ENCODE data around the gene CBX3. TPM values are rescaled to one million over a fixed set of nuclear protein-coding genes. Genes with fewer than 3 reads are reported as not detected.

CBX3 gene
- total RNA-seq, 4 donors from 2014 or later: 30.5 to 178 (median 88.1) TPM

DNA sequence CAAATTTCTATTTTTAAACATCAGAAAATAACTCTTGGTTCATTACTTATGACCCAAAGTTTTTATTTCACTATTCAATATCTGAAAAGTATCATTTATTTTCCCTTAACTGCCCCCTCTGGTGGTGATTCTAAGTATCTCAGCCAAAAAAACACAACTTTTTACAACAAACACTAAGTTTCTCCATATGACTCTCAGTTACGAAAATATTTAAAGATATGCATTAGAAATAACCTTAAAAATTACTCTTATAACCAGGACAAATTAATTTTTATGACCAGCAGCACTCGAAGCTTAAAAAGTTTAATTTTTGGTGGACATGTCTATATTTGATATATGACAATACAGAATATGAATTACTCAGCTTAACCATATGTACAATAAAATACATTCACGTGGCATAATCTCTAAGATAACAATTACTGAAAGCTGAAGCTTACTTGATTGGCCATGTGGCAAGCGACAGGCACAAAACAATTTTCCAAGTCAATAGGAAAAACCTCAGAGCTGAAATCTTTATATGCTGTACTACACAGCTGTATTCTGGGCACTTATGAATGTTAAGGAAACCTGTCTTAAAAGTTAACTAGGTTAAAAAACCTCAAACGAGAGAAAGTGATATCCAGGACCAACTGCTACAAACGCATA is 3.3 kb upstream of the CBX3 start:
- intact Hi-C loops (cut with DNase I; ENCODE audit: low total_unique reads): no loop called here
- TF ChIP-seq, protein P1, sequence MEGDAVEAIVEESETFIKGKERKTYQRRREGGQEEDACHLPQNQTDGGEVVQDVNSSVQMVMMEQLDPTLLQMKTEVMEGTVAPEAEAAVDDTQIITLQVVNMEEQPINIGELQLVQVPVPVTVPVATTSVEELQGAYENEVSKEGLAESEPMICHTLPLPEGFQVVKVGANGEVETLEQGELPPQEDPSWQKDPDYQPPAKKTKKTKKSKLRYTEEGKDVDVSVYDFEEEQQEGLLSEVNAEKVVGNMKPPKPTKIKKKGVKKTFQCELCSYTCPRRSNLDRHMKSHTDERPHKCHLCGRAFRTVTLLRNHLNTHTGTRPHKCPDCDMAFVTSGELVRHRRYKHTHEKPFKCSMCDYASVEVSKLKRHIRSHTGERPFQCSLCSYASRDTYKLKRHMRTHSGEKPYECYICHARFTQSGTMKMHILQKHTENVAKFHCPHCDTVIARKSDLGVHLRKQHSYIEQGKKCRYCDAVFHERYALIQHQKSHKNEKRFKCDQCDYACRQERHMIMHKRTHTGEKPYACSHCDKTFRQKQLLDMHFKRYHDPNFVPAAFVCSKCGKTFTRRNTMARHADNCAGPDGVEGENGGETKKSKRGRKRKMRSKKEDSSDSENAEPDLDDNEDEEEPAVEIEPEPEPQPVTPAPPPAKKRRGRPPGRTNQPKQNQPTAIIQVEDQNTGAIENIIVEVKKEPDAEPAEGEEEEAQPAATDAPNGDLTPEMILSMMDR (IDR thresholded peaks at IDR 0.05): peak; percentile 53 to 76 (median 60)
- no peak for TF ChIP-seq POLR2A (IDR thresholded peaks at IDR 0.05)
- H3K27me3 ChIP-seq: no peaks in the 10 kb centered on the region
- peak overlapping the region; percentile 100 for H3K27ac ChIP-seq
- no peaks in the 10 kb centered on the region for H3K36me3 ChIP-seq
- H3K4me3 ChIP-seq: peak overlapping the region; percentile 88 to 97
- peaks cover 13 to 25% of the 10 kb centered on the region in 2 donors for H3K4me1 ChIP-seq
- no peaks in the 10 kb centered on the region for H3K9me3 ChIP-seq
- no peak for DNase-seq

DNA sequence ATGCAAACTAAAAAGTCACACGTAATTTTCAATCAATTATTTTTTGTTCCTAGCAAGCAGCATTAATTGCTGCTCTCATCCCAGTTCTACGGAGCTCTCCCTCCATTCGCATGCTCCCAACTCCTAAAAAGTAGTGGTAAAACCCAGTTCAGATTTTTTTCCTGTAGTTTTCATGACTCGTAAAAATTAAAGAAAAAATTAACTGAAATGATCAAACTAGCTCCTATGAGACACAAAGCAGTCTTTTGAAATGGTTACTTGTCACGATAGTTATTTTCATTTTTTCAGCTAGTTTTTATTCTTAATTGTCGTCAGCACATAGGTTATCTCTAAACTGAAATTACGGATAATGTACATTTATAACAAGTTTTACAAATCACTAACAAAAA is 2.8 kb upstream of the CBX3 start:
- H3K9me3 ChIP-seq: no peaks in the 10 kb centered on the region
- peak overlapping the region; percentile 100 for H3K27ac ChIP-seq
- peak overlapping the region; percentile 88 to 97 for H3K4me3 ChIP-seq
- TF ChIP-seq, protein P1 (IDR thresholded peaks at IDR 0.05): no peak
- TF ChIP-seq POLR2A (IDR thresholded peaks at IDR 0.05): no peak
- no peak for DNase-seq
- intact Hi-C loops (cut with DNase I; ENCODE audit: low total_unique reads): no loop called here
- no peaks in the 10 kb centered on the region for H3K27me3 ChIP-seq
- peaks cover 13 to 21% of the 10 kb centered on the region in 2 donors for H3K4me1 ChIP-seq
- no peaks in the 10 kb centered on the region for H3K36me3 ChIP-seq

DNA sequence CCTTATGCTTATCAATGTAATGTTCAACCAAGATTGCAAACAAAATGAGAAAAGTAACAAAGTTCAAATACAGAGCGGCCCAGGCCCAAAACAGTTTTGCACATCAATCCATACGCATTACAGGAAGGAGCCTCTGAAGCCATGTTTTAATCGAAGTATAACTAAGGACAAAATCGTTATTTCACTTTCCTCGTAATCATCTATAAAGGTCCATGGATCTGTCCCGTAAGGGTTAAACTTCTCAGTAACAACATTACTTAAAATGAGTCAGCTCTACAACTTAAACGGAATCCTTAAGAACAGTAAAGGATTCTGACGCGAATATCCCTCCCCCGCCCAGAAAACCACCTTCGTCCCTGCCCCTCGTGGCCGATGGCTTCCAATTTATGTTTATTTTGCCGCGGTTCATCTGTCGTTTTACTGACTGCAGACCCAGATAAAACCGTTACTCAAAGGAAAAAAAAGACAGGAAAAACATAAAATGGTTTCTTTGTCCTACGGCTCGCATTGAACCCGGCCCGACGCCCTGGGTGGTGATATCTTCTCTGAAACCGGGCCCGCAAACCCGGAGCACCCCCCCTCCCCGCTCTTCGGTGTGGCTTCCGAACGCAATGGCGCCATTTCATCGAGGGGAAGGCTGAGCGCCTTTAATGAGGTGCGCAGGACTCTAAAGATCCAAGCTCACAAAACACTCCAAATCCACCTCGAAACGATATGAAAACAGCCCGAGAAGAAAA is 2.1 kb upstream of the CBX3 start:
- peak; percentile 10 to 41 for TF ChIP-seq POLR2A (IDR thresholded peaks at IDR 0.05)
- TF ChIP-seq, protein P1 (IDR thresholded peaks at IDR 0.05): no peak
- no peaks in the 10 kb centered on the region for H3K36me3 ChIP-seq
- intact Hi-C loops (cut with DNase I; ENCODE audit: low total_unique reads): no loop called here
- H3K27me3 ChIP-seq: no peaks in the 10 kb centered on the region
- H3K27ac ChIP-seq: peak overlapping the region; percentile 100
- DNase-seq: peak; percentile 70 to 74
- no peaks in the 10 kb centered on the region for H3K9me3 ChIP-seq
- peak overlapping the region; percentile 88 to 97 for H3K4me3 ChIP-seq
- peaks cover 13 to 19% of the 10 kb centered on the region in 2 donors for H3K4me1 ChIP-seq

DNA sequence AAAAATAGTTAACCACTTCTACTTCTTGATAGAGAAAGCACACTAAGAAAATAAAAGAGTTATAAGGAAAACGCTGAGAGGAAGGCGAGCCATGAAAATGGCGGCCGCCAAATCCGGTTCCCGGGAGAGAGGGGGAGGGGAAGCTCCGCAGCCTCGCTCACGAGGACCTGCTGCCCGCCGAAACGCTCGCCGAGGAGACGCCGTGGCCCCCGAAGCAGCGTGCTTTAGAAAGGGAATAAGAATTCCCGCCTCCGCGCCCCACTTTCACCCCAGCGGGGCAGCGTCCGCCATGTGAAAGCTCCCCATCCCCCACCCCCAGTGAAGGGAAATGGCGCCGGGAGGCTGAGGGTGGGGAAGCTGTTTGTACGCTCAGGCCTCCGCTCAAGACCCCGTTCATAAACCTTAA is 1.5 kb upstream of the CBX3 start:
- intact Hi-C loops (cut with DNase I; ENCODE audit: low total_unique reads): no loop called here
- Histone ChIP-seq H3K36me3 (no peaks in the 10 kb centered on the region), H3K4me1 (peaks cover 13 to 19% of the 10 kb centered on the region in 2 donors), H3K4me3 (peak overlapping the region; percentile 88 to 97), H3K27me3 (no peaks in the 10 kb centered on the region), H3K27ac (peak overlapping the region; percentile 100), H3K9me3 (no peaks in the 10 kb centered on the region)
- DNase-seq: peak; percentile 71 to 77
- no peak for TF ChIP-seq POLR2A (IDR thresholded peaks at IDR 0.05)

DNA sequence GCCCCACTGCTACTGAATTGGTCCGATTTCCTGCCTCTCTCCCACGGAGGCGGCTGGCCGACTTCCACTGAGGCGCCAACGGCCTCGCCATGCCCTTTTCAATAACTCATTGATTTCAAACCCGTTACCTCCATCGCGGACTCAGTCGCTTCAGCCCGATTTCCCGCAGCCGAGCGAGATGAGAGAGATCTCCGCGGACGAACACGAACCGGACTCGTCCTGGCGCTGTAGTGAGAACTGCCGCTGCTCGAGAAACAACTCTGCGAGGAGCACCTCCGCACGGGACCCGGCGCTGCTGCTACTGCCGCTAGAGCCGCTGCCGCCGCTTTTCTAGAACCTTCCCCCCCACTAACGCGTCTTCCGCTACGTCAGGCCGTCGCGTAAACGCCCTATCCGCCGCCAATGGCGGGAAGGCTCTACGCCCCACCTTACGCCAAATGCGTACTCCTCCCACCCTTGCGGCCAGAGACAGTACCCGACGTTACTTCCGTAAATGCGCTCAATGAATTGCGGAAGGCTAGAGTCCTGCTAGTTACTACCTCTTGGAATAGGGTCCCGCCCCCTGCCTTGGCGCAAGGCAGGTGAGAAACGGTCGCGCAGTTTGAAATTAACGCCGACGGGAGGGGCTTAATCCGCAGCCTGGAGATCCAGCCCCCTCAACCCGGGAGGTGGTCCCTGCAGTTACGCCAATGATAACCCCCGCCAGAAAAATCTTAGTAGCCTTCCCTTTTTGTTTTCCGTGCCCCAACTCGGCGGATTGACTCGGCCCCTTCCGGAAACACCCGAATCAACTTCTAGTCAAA is 900 bp upstream of the CBX3 start, which contains the start of gene HNRNPA2B1:
Gene HNRNPA2B1 (minus strand): TSS at position 303 of the 803 bp plus-strand sequence. CDS start 169 bp downstream, at position 134.
- peak within 1 kb of the TSS; percentile 100 for H3K27ac ChIP-seq
- no peaks in the 10 kb centered on the region for H3K9me3 ChIP-seq
- no peaks in the 10 kb centered on the region for H3K27me3 ChIP-seq
- no peaks in the 10 kb centered on the region for H3K36me3 ChIP-seq
- H3K4me3 ChIP-seq: peak within 1 kb of the TSS; percentile 88 to 97
- peak; percentile 98 for DNase-seq
- intact Hi-C loops (cut with DNase I; ENCODE audit: low total_unique reads): no loop called here
- peaks cover 13% of the 10 kb centered on the region in 2 donors for H3K4me1 ChIP-seq
- TF ChIP-seq POLR2A (IDR thresholded peaks at IDR 0.05): peak; percentile 99 to 100
- TF ChIP-seq, protein P1 (IDR thresholded peaks at IDR 0.05): peak in 2 of 4 experiments; percentile 23 to 31
